Keratinocyte (primary cell): Measurements from ENCODE around the gene CAT. TPM values are rescaled to one million over a fixed set of nuclear protein-coding genes. Genes with fewer than 3 reads are reported as not detected.

Experiments used
- DNase-seq: peaks from one replicate; pipeline ENCODE4 v3.0.0-alpha.2; 2011; ENCODE audit warnings: low read depth, missing footprints, low spot score
- FAIRE-seq: peaks from 2 replicates; lab custom pipeline; 2011; peaks lifted over from hg19 to GRCh38; lab: Jason Lieb, UNC
- H2AFZ ChIP-seq: 2 replicates; pipeline ENCODE4 v1.6.0; 2012; ENCODE audit warnings: low read length, control low read depth, inconsistent platforms; ENCODE audit not compliant: control insufficient read depth
- H3K27ac ChIP-seq: 2 replicates; pipeline ENCODE4 v1.5.1; 2011; ENCODE audit warnings: low read length; ENCODE audit not compliant: control insufficient read depth, insufficient read depth
- H3K27me3 ChIP-seq: 3 replicates; pipeline ENCODE4 v1.6.0; 2011; ENCODE audit warnings: low read length; ENCODE audit not compliant: control insufficient read depth, insufficient read depth; ENCODE audit errors: extremely low read depth
- H3K36me3 ChIP-seq, 2 experiments: 2 replicates in 1 of 2; 3 replicates in 1 of 2; pipeline ENCODE4 v1.5.1; 2011; ENCODE audit warnings: low read length in 2 of 2, mild to moderate bottlenecking in 1 of 2; ENCODE audit not compliant: control insufficient read depth in 2 of 2, insufficient read depth in 2 of 2; ENCODE audit errors: extremely low read depth in 1 of 2
- H3K4me1 ChIP-seq: 3 replicates; pipeline ENCODE4 v1.5.1; 2011; ENCODE audit warnings: low read length; ENCODE audit not compliant: control insufficient read depth, insufficient read depth; ENCODE audit errors: extremely low read depth
- H3K4me2 ChIP-seq: 3 replicates; pipeline ENCODE4 v1.6.0; 2011; ENCODE audit warnings: low read depth, low read length; ENCODE audit not compliant: control insufficient read depth, insufficient read depth; ENCODE audit errors: extremely low read depth
- H3K4me3 ChIP-seq, 3 experiments: fragments of 200-600 bp in 1 of 3; sonication (generic) in 1 of 3; 2 replicates in 2 of 3; 3 replicates in 1 of 3; pipeline ENCODE4 v1.5.1; 2011 to 2016; ENCODE audit warnings: low read length in 3 of 3, mild to moderate bottlenecking in 3 of 3, control low read depth in 2 of 3, inconsistent platforms in 1 of 3, low read depth in 1 of 3, mixed read lengths in 1 of 3, mixed run types in 1 of 3, moderate library complexity in 1 of 3; ENCODE audit not compliant: control insufficient read depth in 2 of 3, insufficient read depth in 2 of 3; ENCODE audit errors: extremely low read depth in 1 of 3
- H3K79me2 ChIP-seq: 2 replicates; pipeline ENCODE4 v1.6.0; 2012; ENCODE audit warnings: low read length; ENCODE audit not compliant: control insufficient read depth, insufficient read depth
- H3K9ac ChIP-seq: 3 replicates; pipeline ENCODE4 v1.6.0; 2011; ENCODE audit warnings: low read length; ENCODE audit not compliant: control insufficient read depth, insufficient read depth; ENCODE audit errors: extremely low read depth
- H3K9me1 ChIP-seq: 3 replicates; pipeline ENCODE4 v1.6.0; 2011; ENCODE audit warnings: low read length; ENCODE audit not compliant: control insufficient read depth, insufficient read depth; ENCODE audit errors: extremely low read depth
- H3K9me3 ChIP-seq: 2 replicates; pipeline ENCODE4 v1.5.1; 2012; ENCODE audit warnings: low read depth, low read length; ENCODE audit not compliant: control insufficient read depth
- H4K20me1 ChIP-seq: 3 replicates; pipeline ENCODE4 v1.6.0; 2011; ENCODE audit warnings: low read length; ENCODE audit not compliant: control insufficient read depth, insufficient read depth; ENCODE audit errors: extremely low read depth
- EZH2 ChIP-seq: IDR thresholded peaks from one replicate; pipeline ENCODE4 v1.6.1; 2012; ENCODE audit warnings: inconsistent platforms, mild to moderate bottlenecking, low read length, moderate library complexity
- dilution Hi-C: fragments of 300-500 bp; cut with MboI; formaldehyde crosslinking; loops from one replicate; pipeline ENCODE4 v1.7.0; 2020; ENCODE audit warnings: low sequenced_read_pairs; ENCODE audit not compliant: extremely low pct_ligation_motif_present
- polyA plus RNA-seq, 5 experiments: library from polyadenylated mRNA; depleted of rRNA in 3 of 5; stranded (reverse) in 3 of 5; stranded (forward) in 1 of 5; unstranded in 1 of 5; fragments of >200 nt; gene quantifications; 1 replicate in 1 of 5; 2 replicates in 3 of 5; 3 replicates in 1 of 5; pipeline versions ENCODE4 v1.2.1 to v1.2.3, GENCODE V29; 2011 to 2012; ENCODE audit warnings: missing spikeins in 2 of 5, low read depth in 1 of 5, low replicate concordance in 1 of 5
- TF ChIP-seq, protein P1 (sequence below), 3 experiments: IDR thresholded peaks in 1 of 3; conservative IDR thresholded peaks in 1 of 3; optimal IDR thresholded peaks in 1 of 3; 2 replicates in 2 of 3; 3 replicates in 1 of 3; pipeline versions ENCODE3 to v1.5.1; 2011; ENCODE audit warnings: low read length in 3 of 3, mild to moderate bottlenecking in 3 of 3, moderate library complexity in 2 of 3, control low read depth in 1 of 3, inconsistent platforms in 1 of 3; ENCODE audit not compliant: insufficient read depth in 2 of 3; ENCODE audit errors: extremely low read depth in 1 of 3

The CAT gene
- polyA plus RNA-seq, 1 donor (not counting 4 experiments of a cell fraction or from before 2014, with no cell fraction given): 94.8 TPM

DNA sequence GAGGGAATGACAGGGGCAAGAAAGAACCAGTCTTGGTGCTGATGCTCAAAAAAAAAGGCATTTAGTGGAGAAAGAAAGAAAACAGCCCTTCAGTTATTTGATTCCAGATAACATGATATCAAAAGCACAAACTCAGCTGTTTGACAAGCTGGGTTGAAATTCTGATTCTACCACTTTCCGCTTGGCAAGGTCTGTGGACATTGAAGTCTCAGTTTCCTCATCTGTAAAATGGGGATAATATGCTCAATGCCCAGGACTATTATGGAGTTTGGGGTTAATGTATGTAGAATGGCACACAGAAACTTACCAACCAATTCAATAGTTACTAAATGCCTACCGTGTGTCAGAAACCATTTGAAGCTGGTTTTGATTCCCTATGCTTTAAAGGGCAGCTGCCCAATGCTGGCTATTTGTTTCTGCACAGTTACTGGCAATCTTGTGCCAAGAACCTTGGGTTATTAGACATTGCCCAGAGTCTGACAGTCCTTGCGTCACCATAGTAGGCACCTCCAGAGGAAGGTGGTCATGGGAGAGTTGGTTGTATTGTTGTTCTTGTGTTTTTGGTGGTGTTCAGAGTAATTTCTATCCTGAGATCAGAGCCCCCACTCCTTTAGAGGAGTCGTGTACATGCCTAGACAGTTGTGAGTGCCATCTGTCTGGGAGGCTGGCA, 55.3 kb downstream of the CAT start:
- H4K20me1 ChIP-seq: no peaks in the 10 kb centered on the region
- no peaks in the 10 kb centered on the region for H3K79me2 ChIP-seq
- no peaks in the 10 kb centered on the region for H3K36me3 ChIP-seq
- no peak overlapping the region for H3K27ac ChIP-seq
- no peak for DNase-seq
- H3K4me2 ChIP-seq: no peak overlapping the region
- no peak overlapping the region for H2AFZ ChIP-seq
- no peaks in the 10 kb centered on the region for H3K9me3 ChIP-seq
- peaks cover 3% of the 10 kb centered on the region for H3K27me3 ChIP-seq
- no peak overlapping the region for H3K4me3 ChIP-seq
- FAIRE-seq: no peak
- dilution Hi-C loops: no loop called here
- TF ChIP-seq, protein P1, sequence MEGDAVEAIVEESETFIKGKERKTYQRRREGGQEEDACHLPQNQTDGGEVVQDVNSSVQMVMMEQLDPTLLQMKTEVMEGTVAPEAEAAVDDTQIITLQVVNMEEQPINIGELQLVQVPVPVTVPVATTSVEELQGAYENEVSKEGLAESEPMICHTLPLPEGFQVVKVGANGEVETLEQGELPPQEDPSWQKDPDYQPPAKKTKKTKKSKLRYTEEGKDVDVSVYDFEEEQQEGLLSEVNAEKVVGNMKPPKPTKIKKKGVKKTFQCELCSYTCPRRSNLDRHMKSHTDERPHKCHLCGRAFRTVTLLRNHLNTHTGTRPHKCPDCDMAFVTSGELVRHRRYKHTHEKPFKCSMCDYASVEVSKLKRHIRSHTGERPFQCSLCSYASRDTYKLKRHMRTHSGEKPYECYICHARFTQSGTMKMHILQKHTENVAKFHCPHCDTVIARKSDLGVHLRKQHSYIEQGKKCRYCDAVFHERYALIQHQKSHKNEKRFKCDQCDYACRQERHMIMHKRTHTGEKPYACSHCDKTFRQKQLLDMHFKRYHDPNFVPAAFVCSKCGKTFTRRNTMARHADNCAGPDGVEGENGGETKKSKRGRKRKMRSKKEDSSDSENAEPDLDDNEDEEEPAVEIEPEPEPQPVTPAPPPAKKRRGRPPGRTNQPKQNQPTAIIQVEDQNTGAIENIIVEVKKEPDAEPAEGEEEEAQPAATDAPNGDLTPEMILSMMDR (optimal IDR thresholded peaks at IDR 0.05 in 1 of 3, IDR thresholded peaks at IDR 0.05 in 1 of 3, conservative IDR thresholded peaks at IDR 0.05 in 1 of 3; ENCODE audit: extremely low read depth in 1 of 3, insufficient read depth in 2 of 3, low read length in 3 of 3): no peak
- TF ChIP-seq EZH2: no peak
- no peak overlapping the region for H3K9ac ChIP-seq
- no peaks in the 10 kb centered on the region for H3K9me1 ChIP-seq
- H3K4me1 ChIP-seq: no peaks in the 10 kb centered on the region

DNA sequence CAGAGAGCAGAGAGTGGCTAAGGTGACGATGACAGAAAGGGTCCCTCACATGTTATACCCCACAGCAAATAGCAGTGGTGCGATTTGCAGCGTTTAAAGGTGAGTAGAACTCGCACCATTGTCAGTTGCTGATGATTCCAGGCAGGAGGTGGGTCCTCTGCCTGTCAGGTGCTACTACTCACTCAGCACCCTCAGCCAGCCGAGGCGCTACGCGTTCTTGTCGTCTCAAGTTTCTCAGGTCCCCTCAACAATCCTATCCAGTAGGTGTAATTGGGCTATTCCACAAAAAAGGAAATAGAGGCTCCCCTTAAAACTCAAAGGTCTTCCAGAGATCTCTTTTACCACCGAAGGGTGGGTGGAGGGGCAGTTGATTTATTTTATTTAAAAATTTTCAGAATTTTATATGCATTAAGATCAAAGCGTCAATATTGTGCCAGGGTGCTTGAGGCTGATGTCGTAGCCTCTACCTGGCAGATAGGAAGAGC, 56.5 kb downstream of the CAT start:
- Histone ChIP-seq H3K4me2 (no peak overlapping the region), H3K79me2 (no peaks in the 10 kb centered on the region), H3K9ac (no peak overlapping the region), H4K20me1 (no peaks in the 10 kb centered on the region), H2AFZ (no peak overlapping the region), H3K9me3 (no peaks in the 10 kb centered on the region), H3K36me3 (no peaks in the 10 kb centered on the region), H3K9me1 (no peaks in the 10 kb centered on the region), H3K27ac (no peak overlapping the region), H3K4me1 (no peaks in the 10 kb centered on the region), H3K4me3 (no peak overlapping the region), H3K27me3 (peaks cover 3% of the 10 kb centered on the region)
- dilution Hi-C loops: no loop called here
- FAIRE-seq (no peak), DNase-seq (no peak)
- no peak for TF ChIP-seq EZH2
- TF ChIP-seq, protein P1 (optimal IDR thresholded peaks at IDR 0.05 in 1 of 3, IDR thresholded peaks at IDR 0.05 in 1 of 3, conservative IDR thresholded peaks at IDR 0.05 in 1 of 3; ENCODE audit: extremely low read depth in 1 of 3, insufficient read depth in 2 of 3, low read length in 3 of 3): no peak
